A673 (cell line): Measurements from ENCODE around the gene PTTG1IP.

ENCODE experiments used
- EZH2 ChIP-seq: fragments of 200-600 bp; sonication (generic); IDR thresholded peaks from 2 replicates; pipeline ENCODE4 v1.6.1; 2017; ENCODE audit warnings: borderline replicate concordance, low read depth, mild to moderate bottlenecking, mixed read lengths, antibody characterized with exemption, low read length; ENCODE audit not compliant: poor library complexity, severe bottlenecking
- TF ChIP-seq, protein P1 (sequence below): fragments of 300-800, 200-600 bp; sonication (generic); conservative IDR thresholded peaks from 2 replicates; pipeline ENCODE4 v1.5.1; 2017; ENCODE audit warnings: low read depth, mild to moderate bottlenecking, antibody characterized with exemption, low read length, moderate library complexity, mixed read lengths

DNA sequence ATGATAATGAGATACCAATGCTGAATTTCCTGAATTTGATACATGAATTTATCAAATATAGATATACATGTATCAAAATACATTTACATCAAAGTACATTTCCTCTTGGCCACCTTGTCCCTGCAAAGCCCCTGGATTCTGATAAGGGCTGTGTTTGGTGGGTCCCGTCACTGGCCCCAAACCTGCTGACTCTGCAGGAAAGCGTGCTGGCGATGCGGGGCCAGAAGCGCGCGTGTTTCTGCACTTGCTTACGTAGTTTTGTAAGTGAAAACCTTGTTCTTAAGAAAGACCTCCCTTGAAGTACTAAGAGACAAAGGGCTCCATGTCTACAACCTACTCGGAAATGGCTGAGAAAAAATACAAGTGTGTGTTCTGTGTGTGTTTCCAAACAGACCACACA, 36.2 kb upstream of the PTTG1IP start:
- TF ChIP-seq, protein P1, sequence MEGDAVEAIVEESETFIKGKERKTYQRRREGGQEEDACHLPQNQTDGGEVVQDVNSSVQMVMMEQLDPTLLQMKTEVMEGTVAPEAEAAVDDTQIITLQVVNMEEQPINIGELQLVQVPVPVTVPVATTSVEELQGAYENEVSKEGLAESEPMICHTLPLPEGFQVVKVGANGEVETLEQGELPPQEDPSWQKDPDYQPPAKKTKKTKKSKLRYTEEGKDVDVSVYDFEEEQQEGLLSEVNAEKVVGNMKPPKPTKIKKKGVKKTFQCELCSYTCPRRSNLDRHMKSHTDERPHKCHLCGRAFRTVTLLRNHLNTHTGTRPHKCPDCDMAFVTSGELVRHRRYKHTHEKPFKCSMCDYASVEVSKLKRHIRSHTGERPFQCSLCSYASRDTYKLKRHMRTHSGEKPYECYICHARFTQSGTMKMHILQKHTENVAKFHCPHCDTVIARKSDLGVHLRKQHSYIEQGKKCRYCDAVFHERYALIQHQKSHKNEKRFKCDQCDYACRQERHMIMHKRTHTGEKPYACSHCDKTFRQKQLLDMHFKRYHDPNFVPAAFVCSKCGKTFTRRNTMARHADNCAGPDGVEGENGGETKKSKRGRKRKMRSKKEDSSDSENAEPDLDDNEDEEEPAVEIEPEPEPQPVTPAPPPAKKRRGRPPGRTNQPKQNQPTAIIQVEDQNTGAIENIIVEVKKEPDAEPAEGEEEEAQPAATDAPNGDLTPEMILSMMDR = no peak
- no peak for TF ChIP-seq EZH2
